ENCODE data around the gene RCSD1. TPM values are rescaled to one million over a fixed set of nuclear protein-coding genes. Genes with fewer than 3 reads are reported as not detected.

RCSD1 gene
- total RNA-seq, 1 experiment from 2014 or later = not detected

GRCh38 chr1:167755654-167756053, 125.6 kb downstream of the RCSD1 start:
- no peak for DNase-seq (ENCODE audit: low spot score)
- Histone ChIP-seq H3K9me3 (ENCODE audit: low read depth, low read length, poor library complexity, severe bottlenecking) (no peaks in the 10 kb centered on the region), H3K27me3 (replicated peaks; ENCODE audit: insufficient read depth, low read depth, low read length, poor library complexity) (no peaks in the 10 kb centered on the region), H3K4me1 (ENCODE audit: insufficient read depth, low read length, poor library complexity, severe bottlenecking) (peaks cover 7% of the 10 kb centered on the region), H3K4me3 (ENCODE audit: low read depth, low read length, poor library complexity, severe bottlenecking) (no peak overlapping the region), H3K36me3 (ENCODE audit: insufficient read depth, low read length, poor library complexity, severe bottlenecking) (no peaks in the 10 kb centered on the region), H3K27ac (ENCODE audit: low read depth, low read length, poor library complexity, severe bottlenecking) (no peak overlapping the region)
- ChIA-PET POLR2A (ENCODE audit: low non-redundant PET) (no interaction called here), CTCF (no interaction called here)
- TF ChIP-seq CTCF (conservative IDR thresholded peaks at IDR 0.05; ENCODE audit: low read depth, low read length) (no peak), EZH2 (IDR thresholded peaks at IDR 0.05; ENCODE audit: borderline replicate concordance, low read depth, low read length, poor library complexity, severe bottlenecking) (no peak)
- no TSS peak for BruUV-seq (replicated peaks)
- intact Hi-C loops (cut with micrococcal nuclease; ENCODE audit: unreplicated experiment) = no loop called here

Other genes with a start within 250 kb of the RCSD1 start
- 0.59 and 1.4 TPM in 2 replicates for gene CD247, start 111.7 kb upstream of the RCSD1 start, total RNA-seq (2021)
- gene CREG1, start 76.5 kb upstream of the RCSD1 start, total RNA-seq (2021) = 7.7 and 8.1 TPM in 2 replicates
- gene MPZL1, start 91.8 kb downstream of the RCSD1 start, total RNA-seq (2021) = 87.8 and 90.4 TPM in 2 replicates

All from A673 (cell line).